Activated CD8-positive, alpha-beta memory T cell treated with anti-CD3 and anti-CD28 coated beads for 48 hours (primary cell): ENCODE measurements around the gene COX7A1.

Experiments
- DNase-seq, 3 experiments: peaks; one replicate each; pipeline ENCODE4 v3.0.0-alpha.2; 2020; ENCODE audit warnings: low read depth in 2 of 3, low spot score in 2 of 3

Gene COX7A1

GRCh38 chr19:36113425-36113824, 38.8 kb downstream of the COX7A1 start:
- DNase-seq, result no peak

GRCh38 chr19:36112678-36113077, 39.6 kb downstream of the COX7A1 start:
- no peak for DNase-seq

- no peak for DNase-seq
Observed at GRCh38 chr19:36111200-36111539, 41.1 kb downstream of the COX7A1 start.

GRCh38 chr19:36110487-36111199, 41.6 kb downstream of the COX7A1 start, which contains the start of gene OVOL3:
OVOL3 (plus strand) TSS chr19:36111143; CDS start chr19:36111203, 60 bp downstream.
- no peak for DNase-seq

- DNase-seq, result no peak
Observed at GRCh38 chr19:36108684-36109083, 43.6 kb downstream of the COX7A1 start.

- DNase-seq, result no peak
Observed at GRCh38 chr19:36106991-36107390, 45.3 kb downstream of the COX7A1 start.

GRCh38 chr19:36106441-36106840, 45.8 kb downstream of the COX7A1 start:
- DNase-seq, result no peak

- no peak for DNase-seq
Observed at GRCh38 chr19:36103842-36104552, 48.2 kb downstream of the COX7A1 start.

GRCh38 chr19:36103040-36103626, 49.1 kb downstream of the COX7A1 start:
- DNase-seq, result no peak

- DNase-seq, result no peak
Observed at GRCh38 chr19:36101550-36102327, 50.5 kb downstream of the COX7A1 start.
